Measurements from ENCODE around the gene RAPGEFL1. TPM values are rescaled to one million over a fixed set of nuclear protein-coding genes. Genes with fewer than 3 reads are reported as not detected.
A peak's percentile ranks its signal among the peaks of the same experiment; 100 is the strongest.

The RAPGEFL1 gene
- total and polyA plus RNA-seq, 10 of the 15 experiments (the other 5 are each of a cell fraction or from before 2014, with no cell fraction given), result 0.13 to 3.2 (median 1.5) TPM

- FAIRE-seq (peak; percentile 38), ATAC-seq (peak; percentile 39), DNase-seq (ENCODE audit: low read depth, low spot score) (no peak)
- Histone ChIP-seq H4K20me1 (ENCODE audit: control insufficient read depth, insufficient read depth) (no peaks in the 10 kb centered on the region), H3K4me2 (ENCODE audit: control insufficient read depth, insufficient read depth) (peak overlapping the region; percentile 66), H3K27ac (ENCODE audit: control insufficient read depth, insufficient read depth) (peak overlapping the region; percentile 73; the same call in 1 of the 2 replicates), H2AFZ (ENCODE audit: control insufficient read depth, low read depth, low read length) (peak overlapping the region; percentile 55), H3K4me3 (peak overlapping the region; percentile 99), H3K36me3 (ENCODE audit: control insufficient read depth in 2 of 2, insufficient read depth in 2 of 2, low read length in 1 of 2) (no peaks in the 10 kb centered on the region), H3K9me3 (replicated peaks; ENCODE audit: control insufficient read depth, insufficient read depth, low read length) (no peaks in the 10 kb centered on the region), H3K27me3 (replicated peaks in 1 of 2; ENCODE audit: control insufficient read depth in 2 of 2, insufficient read depth in 2 of 2, low read length in 1 of 2) (no peaks in the 10 kb centered on the region), H3K4me1 (ENCODE audit: control insufficient read depth, insufficient read depth, low read length) (peaks cover 4% of the 10 kb centered on the region; the same call in 1 of the 2 replicates), H3K79me2 (ENCODE audit: control insufficient read depth, insufficient read depth, low read length) (peaks cover 24% of the 10 kb centered on the region), H3K9ac (ENCODE audit: control insufficient read depth, insufficient read depth, low read length) (peak overlapping the region; percentile 57)
- BruUV-seq (replicated peaks), result TSS peak; percentile 81
- RAD21 ChIA-PET (ENCODE audit: unreplicated experiment), result interaction anchor here (1.0 to 2.2 kb wide), 8 partner anchors 18 to 239 kb away, joined by 3 to 12 read pairs (median 6); partner anchors contain the start of genes CDC6, PSMD3 and RARA
- intact Hi-C loops (cut with micrococcal nuclease; ENCODE audit: unreplicated experiment) (loop anchor here (5.0 kb wide), 1 partner anchor 73 kb away; no protein-coding TSS in a partner anchor), in situ Hi-C loops (cut with MboI) (no loop called here)
- POLR2A ChIA-PET, result interaction anchor here (1.2 to 2.1 kb wide), 10 partner anchors 11 to 108 kb away, joined by 3 to 11 read pairs (median 4); partner anchors contain the start of gene CDC6
- CTCF ChIA-PET, result interaction anchor here (0.6 to 3.5 kb wide), 8 partner anchors 10 to 207 kb away, joined by 3 to 27 read pairs (median 8); partner anchors contain the start of gene CDC6
- 1% methylated on average over 18 of the region's 24 CpGs for WGBS (ENCODE audit: insufficient coverage, insufficient replicate concordance, low lambda C conversion rate, missing lambda C conversion rate)
- SMC1A ChIA-PET (ENCODE audit: uncharacterized antibody, unreplicated experiment), result interaction anchor here (0.9 to 2.5 kb wide), 9 partner anchors 12 to 106 kb away, joined by 3 to 22 read pairs (median 5); partner anchors contain the start of gene CASC3
- TF ChIP-seq, protein P1, sequence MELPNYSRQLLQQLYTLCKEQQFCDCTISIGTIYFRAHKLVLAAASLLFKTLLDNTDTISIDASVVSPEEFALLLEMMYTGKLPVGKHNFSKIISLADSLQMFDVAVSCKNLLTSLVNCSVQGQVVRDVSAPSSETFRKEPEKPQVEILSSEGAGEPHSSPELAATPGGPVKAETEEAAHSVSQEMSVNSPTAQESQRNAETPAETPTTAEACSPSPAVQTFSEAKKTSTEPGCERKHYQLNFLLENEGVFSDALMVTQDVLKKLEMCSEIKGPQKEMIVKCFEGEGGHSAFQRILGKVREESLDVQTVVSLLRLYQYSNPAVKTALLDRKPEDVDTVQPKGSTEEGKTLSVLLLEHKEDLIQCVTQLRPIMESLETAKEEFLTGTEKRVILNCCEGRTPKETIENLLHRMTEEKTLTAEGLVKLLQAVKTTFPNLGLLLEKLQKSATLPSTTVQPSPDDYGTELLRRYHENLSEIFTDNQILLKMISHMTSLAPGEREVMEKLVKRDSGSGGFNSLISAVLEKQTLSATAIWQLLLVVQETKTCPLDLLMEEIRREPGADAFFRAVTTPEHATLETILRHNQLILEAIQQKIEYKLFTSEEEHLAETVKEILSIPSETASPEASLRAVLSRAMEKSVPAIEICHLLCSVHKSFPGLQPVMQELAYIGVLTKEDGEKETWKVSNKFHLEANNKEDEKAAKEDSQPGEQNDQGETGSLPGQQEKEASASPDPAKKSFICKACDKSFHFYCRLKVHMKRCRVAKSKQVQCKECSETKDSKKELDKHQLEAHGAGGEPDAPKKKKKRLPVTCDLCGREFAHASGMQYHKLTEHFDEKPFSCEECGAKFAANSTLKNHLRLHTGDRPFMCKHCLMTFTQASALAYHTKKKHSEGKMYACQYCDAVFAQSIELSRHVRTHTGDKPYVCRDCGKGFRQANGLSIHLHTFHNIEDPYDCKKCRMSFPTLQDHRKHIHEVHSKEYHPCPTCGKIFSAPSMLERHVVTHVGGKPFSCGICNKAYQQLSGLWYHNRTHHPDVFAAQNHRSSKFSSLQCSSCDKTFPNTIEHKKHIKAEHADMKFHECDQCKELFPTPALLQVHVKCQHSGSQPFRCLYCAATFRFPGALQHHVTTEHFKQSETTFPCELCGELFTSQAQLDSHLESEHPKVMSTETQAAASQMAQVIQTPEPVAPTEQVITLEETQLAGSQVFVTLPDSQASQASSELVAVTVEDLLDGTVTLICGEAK (IDR thresholded peaks at IDR 0.05; ENCODE audit: borderline replicate concordance), result no peak
- TF ChIP-seq ZBED1 (IDR thresholded peaks at IDR 0.05; ENCODE audit: borderline replicate concordance), result no peak
- TF ChIP-seq SUPT20H (IDR thresholded peaks at IDR 0.05; ENCODE audit: borderline replicate concordance, control insufficient read depth, low read depth, low read length), result no peak
- TF ChIP-seq SPI1 (IDR thresholded peaks at IDR 0.05; ENCODE audit: borderline replicate concordance, insufficient read depth, low read depth, low read length), result no peak
- TF ChIP-seq RBBP5 (conservative IDR thresholded peaks at IDR 0.05), result no peak
- no peak for TF ChIP-seq RB1 (IDR thresholded peaks at IDR 0.05; ENCODE audit: borderline replicate concordance)
- no peak for TF ChIP-seq SREBF1 (IDR thresholded peaks at IDR 0.05; ENCODE audit: low read length)
- TF ChIP-seq MXI1 (IDR thresholded peaks at IDR 0.05; ENCODE audit: low read depth, low read length), result peak; percentile 45; the same call in 1 of the 2 replicates
- TF ChIP-seq, protein P2, sequence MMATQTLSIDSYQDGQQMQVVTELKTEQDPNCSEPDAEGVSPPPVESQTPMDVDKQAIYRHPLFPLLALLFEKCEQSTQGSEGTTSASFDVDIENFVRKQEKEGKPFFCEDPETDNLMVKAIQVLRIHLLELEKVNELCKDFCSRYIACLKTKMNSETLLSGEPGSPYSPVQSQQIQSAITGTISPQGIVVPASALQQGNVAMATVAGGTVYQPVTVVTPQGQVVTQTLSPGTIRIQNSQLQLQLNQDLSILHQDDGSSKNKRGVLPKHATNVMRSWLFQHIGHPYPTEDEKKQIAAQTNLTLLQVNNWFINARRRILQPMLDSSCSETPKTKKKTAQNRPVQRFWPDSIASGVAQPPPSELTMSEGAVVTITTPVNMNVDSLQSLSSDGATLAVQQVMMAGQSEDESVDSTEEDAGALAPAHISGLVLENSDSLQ (IDR thresholded peaks at IDR 0.05), result peak; percentile 88
- TF ChIP-seq SMARCA5 (IDR thresholded peaks at IDR 0.05), result no peak
- TF ChIP-seq RELB (IDR thresholded peaks at IDR 0.05; ENCODE audit: low read depth), result peak; percentile 51; the same call in 1 of the 2 replicates
- TF ChIP-seq HDAC6 (IDR thresholded peaks at IDR 0.05; ENCODE audit: unreplicated experiment), result no peak
- no peak for TF ChIP-seq ETV6 (conservative IDR thresholded peaks at IDR 0.05 in 1 of 2, IDR thresholded peaks at IDR 0.05 in 1 of 2; ENCODE audit: borderline replicate concordance in 1 of 2, low read depth in 1 of 2)
- TF ChIP-seq MTA2 (IDR thresholded peaks at IDR 0.05; ENCODE audit: low read depth), result no peak
Measured at GRCh38 chr17:40219594-40220338, 42.5 kb downstream of the RAPGEFL1 start.
